NT2/D1 (cell line): ENCODE results near the gene MCHR1.

Experiments used
- DNase-seq: peaks from one replicate; pipeline ENCODE4 v3.0.0-alpha.2; 2011; ENCODE audit warnings: low read depth, low spot score
- H3K27me3 ChIP-seq: 2 replicates; pipeline ENCODE4 v1.6.0; 2011; ENCODE audit warnings: mild to moderate bottlenecking; ENCODE audit not compliant: insufficient read length, insufficient read depth
- H3K36me3 ChIP-seq: 2 replicates; pipeline ENCODE4 v1.6.1; 2011; ENCODE audit warnings: mild to moderate bottlenecking, low read length, mixed read lengths; ENCODE audit not compliant: insufficient read depth, insufficient read length
- H3K4me1 ChIP-seq: 2 replicates; pipeline ENCODE4 v1.5.1; 2011; ENCODE audit not compliant: insufficient read depth, insufficient read length
- H3K4me3 ChIP-seq: 2 replicates; pipeline ENCODE4 v1.5.1; 2011; ENCODE audit warnings: low read depth; ENCODE audit not compliant: insufficient read length
- H3K9ac ChIP-seq: 2 replicates; pipeline ENCODE4 v1.6.0; 2011; ENCODE audit warnings: low read depth; ENCODE audit not compliant: insufficient read length
- H3K9me3 ChIP-seq: 2 replicates; pipeline ENCODE4 v1.5.1; 2011; ENCODE audit warnings: mild to moderate bottlenecking, low read length; ENCODE audit not compliant: insufficient read depth
- SUZ12 ChIP-seq: IDR thresholded peaks from 2 replicates; pipeline ENCODE4 v1.6.1; 2011; ENCODE audit not compliant: insufficient read length, insufficient read depth; ENCODE audit errors: extremely low read depth
- YY1 ChIP-seq: IDR thresholded peaks from 2 replicates; pipeline ENCODE4 v1.6.1; 2011; ENCODE audit not compliant: insufficient read length, insufficient read depth
- ZNF274 ChIP-seq: IDR thresholded peaks from 2 replicates; pipeline ENCODE4 v1.6.1; 2011; ENCODE audit warnings: mild to moderate bottlenecking, low read depth, low read length

MCHR1 gene

GRCh38 chr22:40680819-40681183 lies 1.5 kb downstream of the MCHR1 start:
- Histone ChIP-seq H3K9me3 (no peaks in the 10 kb centered on the region), H3K9ac (peak overlapping the region; percentile 3), H3K4me3 (no peak overlapping the region)

GRCh38 chr22:40681451-40681850 lies 2.2 kb downstream of the MCHR1 start:
- Histone ChIP-seq H3K36me3 (peaks cover 11% of the 10 kb centered on the region), H3K9me3 (no peaks in the 10 kb centered on the region), H3K4me3 (no peak overlapping the region), H3K27me3 (no peaks in the 10 kb centered on the region), H3K9ac (no peak overlapping the region), H3K4me1 (peaks cover 15% of the 10 kb centered on the region)
- TF ChIP-seq SUZ12 (no peak), YY1 (no peak), ZNF274 (no peak)
- DNase-seq = no peak

More at GRCh38 chr22:40680819-40681183, 1.5 kb downstream of the MCHR1 start:
- no peak for DNase-seq
- TF ChIP-seq ZNF274 = no peak
- no peak for TF ChIP-seq SUZ12
- no peak for TF ChIP-seq YY1
- H3K4me1 ChIP-seq = peaks cover 15% of the 10 kb centered on the region
- H3K27me3 ChIP-seq = no peaks in the 10 kb centered on the region
- peaks cover 11% of the 10 kb centered on the region for H3K36me3 ChIP-seq

GRCh38 chr22:40684728-40685127 lies 5.4 kb downstream of the MCHR1 start:
- TF ChIP-seq SUZ12 (no peak), ZNF274 (no peak), YY1 (no peak)
- no peaks in the 10 kb centered on the region for H3K27me3 ChIP-seq
- H3K4me1 ChIP-seq = peaks cover 7% of the 10 kb centered on the region
- peaks cover 11% of the 10 kb centered on the region for H3K36me3 ChIP-seq
- no peak overlapping the region for H3K9ac ChIP-seq
- peak overlapping the region; percentile 24 for H3K4me3 ChIP-seq
- no peaks in the 10 kb centered on the region for H3K9me3 ChIP-seq
- DNase-seq = peak; percentile 48

- no peak for DNase-seq
These were observed 6.1 kb downstream of the MCHR1 start for GRCh38 chr22:40685406-40685805.

GRCh38 chr22:40687706-40688105 lies 8.4 kb downstream of the MCHR1 start:
- H3K4me1 ChIP-seq = peaks cover 5% of the 10 kb centered on the region
- no peak for TF ChIP-seq SUZ12
- TF ChIP-seq YY1 = no peak
- no peak for TF ChIP-seq ZNF274
- no peaks in the 10 kb centered on the region for H3K9me3 ChIP-seq
- H3K27me3 ChIP-seq = no peaks in the 10 kb centered on the region
- DNase-seq = no peak
- H3K9ac ChIP-seq = no peak overlapping the region
- H3K4me3 ChIP-seq = no peak overlapping the region
- H3K36me3 ChIP-seq = no peaks in the 10 kb centered on the region

More at GRCh38 chr22:40685406-40685805, 6.1 kb downstream of the MCHR1 start:
- Histone ChIP-seq H3K4me3 (no peak overlapping the region), H3K27me3 (no peaks in the 10 kb centered on the region), H3K9me3 (no peaks in the 10 kb centered on the region), H3K36me3 (peaks cover 11% of the 10 kb centered on the region), H3K9ac (no peak overlapping the region), H3K4me1 (peaks cover 8% of the 10 kb centered on the region)
- no peak for TF ChIP-seq SUZ12
- TF ChIP-seq YY1 = no peak
- no peak for TF ChIP-seq ZNF274

- H3K36me3 ChIP-seq = no peaks in the 10 kb centered on the region
- no peaks in the 10 kb centered on the region for H3K9me3 ChIP-seq
- H3K9ac ChIP-seq = no peak overlapping the region
- DNase-seq = no peak
- no peak overlapping the region for H3K4me3 ChIP-seq
- peaks cover 3% of the 10 kb centered on the region for H3K4me1 ChIP-seq
- H3K27me3 ChIP-seq = no peaks in the 10 kb centered on the region
- TF ChIP-seq ZNF274 (no peak), YY1 (no peak), SUZ12 (no peak)
These were observed 11.1 kb downstream of the MCHR1 start for GRCh38 chr22:40690370-40690769.

GRCh38 chr22:40691532-40691931 lies 12.2 kb downstream of the MCHR1 start:
- Histone ChIP-seq H3K27me3 (no peaks in the 10 kb centered on the region), H3K36me3 (no peaks in the 10 kb centered on the region), H3K9ac (no peak overlapping the region), H3K4me1 (peaks cover 3% of the 10 kb centered on the region), H3K9me3 (no peaks in the 10 kb centered on the region), H3K4me3 (no peak overlapping the region)
- DNase-seq = no peak
- TF ChIP-seq SUZ12 = no peak
- TF ChIP-seq YY1 = no peak
- no peak for TF ChIP-seq ZNF274
